Stimulated activated naive CD8-positive, alpha-beta T cell treated with anti-CD3 and anti-CD28 coated beads, Interleukin-15, Interleukin-2, amounts not matched to agents 100 U/mL and 50 U/mL, for 24 hours (primary cell): ENCODE results near the gene ZNF57.
A peak's percentile ranks its signal among the peaks of the same experiment; 100 is the strongest.
"Not testable (repeated sequence)": the region's sequence is repeated elsewhere in the genome, so short reads cannot be mapped to it uniquely, and the experiment has no call there.

Experiments used
- ATAC-seq: fragments of 150-1000 bp; cut with Tn5 transposase; one replicate; pipeline ENCODE4 v1.10.0; 2021
- DNase-seq: peaks from one replicate; pipeline ENCODE4 v3.0.0; 2021

ZNF57 gene

DNA sequence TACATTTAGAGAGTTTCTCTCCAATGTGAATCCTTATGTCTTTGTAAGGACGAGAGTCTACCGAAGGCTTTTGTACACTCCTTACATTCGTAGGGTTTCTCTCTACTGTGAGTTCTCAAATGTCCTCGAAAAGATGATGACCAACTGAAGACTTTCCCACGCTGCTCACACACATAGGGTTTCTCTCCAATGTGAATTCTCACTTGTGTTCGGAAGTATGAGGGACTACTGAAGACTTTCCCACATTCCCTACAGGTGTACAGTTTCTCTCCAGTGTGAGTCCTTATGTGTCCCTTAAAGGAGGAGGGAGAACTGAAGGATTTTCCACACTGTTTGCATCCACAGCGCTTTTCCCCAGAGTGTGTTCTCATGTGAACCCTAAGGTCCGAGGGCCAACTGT lies 4.0 kb upstream of the ZNF57 start:
- no peak for DNase-seq
- ATAC-seq, result no peak

DNA sequence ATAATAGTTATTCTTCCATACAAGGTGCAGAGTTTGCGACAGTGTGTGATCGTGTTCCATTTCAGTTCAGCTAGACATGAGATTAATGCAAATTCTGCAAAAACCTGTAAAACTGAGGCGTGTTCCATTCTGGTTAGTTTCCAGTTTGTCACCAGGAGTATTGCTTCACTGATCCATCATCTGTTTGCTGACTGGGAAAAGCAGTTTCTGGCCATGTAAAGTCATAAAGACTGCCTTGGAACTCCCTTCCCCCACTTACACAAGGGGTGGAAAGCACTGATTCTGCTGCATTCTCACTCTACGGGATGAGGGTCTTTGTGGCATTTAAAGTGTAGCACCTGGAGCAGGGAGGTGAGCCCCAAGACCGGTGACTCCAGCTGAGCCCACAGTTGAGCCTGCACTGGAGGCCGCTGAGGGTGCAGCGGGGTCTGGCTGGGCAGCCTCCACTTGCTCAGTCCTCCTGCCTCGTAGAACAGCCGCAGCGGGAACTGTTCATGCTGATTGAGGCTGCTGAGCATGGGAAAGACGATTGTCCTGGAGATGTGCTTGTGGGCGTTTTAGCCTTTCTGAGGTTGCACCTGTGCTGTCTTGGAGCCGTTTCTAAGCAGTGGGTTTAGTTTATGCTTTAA lies 2.0 kb downstream of the ZNF57 start:
- DNase-seq (no peak), ATAC-seq (no peak)

GRCh38 chr19:2903326-2903725 lies 2.6 kb downstream of the ZNF57 start:
- ATAC-seq, DNase-seq: not testable (repeated sequence)

DNA sequence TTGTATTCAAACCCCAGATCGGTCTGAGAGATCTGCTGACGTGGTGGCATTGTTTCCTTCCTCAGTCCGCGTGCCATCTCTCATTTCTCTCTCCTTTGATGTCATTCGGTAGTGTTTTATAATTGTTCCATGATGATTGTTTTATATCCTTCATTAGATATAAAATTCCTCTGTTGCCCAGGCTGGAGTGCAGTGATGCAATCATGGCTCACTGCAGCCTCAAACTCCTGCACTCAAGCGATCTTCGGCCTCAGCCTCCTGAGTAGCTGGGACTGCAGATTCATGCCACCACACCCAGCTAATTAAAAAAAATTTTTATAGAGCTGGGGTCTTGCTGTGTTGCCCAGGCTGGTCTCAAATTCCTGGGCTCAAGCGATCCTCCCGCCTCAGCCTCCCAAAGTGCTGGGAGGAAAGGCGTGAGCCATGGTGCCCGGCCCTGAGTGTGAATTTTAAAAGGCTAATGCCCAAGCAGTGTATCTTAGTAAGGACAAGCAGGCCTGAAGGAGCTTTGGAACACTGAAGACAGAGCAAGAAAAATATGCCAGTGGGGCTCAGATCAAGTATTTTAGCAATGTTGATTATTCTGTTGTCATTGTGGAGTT lies 5.3 kb downstream of the ZNF57 start:
- no peak for ATAC-seq
- no peak for DNase-seq

DNA sequence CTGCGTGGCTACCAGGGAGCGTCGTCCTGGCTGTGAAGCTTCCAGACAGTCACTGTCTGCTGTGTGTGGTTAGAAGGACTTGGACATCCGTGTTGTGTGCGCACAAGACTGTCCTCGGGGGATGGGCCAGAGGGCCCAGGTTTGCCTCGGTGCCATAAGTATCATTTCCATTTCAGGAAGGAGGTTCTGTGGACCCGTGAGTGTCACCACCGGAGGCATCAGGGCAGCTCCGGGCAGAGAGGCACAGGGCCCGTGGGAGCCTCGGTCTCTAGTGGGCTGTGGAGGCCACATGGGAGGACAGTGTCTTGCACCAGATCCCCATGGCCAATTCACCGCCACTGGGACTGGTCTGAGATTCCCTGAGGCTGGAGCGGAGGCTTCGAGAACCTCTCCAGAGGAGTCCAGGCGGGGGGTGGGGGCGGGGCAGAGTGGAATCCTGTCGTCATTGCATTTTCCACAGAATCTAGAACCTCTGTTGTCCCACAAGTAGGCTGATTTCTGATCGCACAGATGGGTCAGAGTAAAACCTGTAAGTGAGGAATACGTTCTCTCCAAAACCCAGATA lies 6.0 kb downstream of the ZNF57 start:
- no peak for ATAC-seq
- DNase-seq, result no peak

GRCh38 chr19:2912306-2912705 lies 11.6 kb downstream of the ZNF57 start:
- ATAC-seq (peak; percentile 74), DNase-seq (no peak)

DNA sequence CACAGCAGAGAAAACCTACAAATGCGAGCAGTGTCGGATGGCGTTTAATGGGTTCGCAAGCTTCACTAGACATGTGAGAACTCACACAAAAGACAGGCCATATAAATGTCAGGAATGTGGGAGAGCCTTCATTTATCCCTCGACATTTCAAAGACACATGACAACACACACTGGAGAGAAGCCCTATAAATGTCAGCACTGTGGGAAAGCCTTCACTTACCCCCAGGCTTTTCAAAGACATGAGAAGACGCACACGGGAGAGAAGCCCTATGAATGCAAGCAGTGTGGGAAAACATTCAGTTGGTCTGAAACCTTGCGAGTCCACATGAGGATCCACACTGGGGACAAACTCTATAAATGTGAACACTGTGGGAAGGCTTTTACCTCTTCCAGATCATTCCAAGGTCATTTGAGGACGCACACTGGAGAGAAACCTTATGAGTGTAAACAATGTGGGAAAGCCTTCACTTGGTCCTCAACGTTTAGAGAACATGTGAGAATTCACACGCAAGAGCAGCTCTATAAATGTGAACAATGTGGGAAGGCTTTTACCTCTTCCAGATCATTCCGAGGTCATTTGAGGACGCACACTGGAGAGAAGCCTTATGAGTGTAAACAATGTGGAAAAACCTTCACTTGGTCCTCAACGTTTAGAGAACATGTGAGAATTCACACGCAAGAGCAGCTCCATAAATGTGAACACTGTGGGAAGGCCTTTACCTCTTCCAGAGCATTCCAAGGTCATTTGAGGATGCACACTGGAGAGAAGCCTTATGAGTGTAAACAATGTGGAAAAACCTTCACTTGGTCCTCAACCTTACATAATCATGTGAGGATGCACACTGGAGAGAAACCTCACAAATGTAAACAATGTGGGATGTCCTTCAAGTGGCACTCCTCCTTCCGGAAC lies 16.8 kb downstream of the ZNF57 start:
- DNase-seq (no peak), ATAC-seq (no peak)

DNA sequence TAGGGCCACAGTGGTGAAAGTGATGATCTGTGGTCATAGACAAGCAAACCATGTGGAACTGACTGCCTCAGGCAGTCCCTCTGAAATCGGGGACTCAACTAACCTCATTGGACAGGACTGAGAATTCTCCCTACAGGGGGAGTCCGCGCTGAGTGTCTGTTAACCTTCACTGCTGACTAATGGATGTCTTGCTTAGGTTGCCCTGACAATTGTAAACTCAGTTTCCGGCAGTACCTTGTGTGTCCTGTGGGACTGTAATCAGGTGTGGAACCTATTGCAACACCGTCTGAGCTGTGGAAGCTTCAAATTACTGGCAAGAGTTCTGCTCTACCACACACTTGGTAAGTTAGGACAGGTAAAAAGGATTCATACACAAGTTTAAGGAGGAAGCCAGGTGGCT lies 22.3 kb downstream of the ZNF57 start:
- ATAC-seq, result no peak

DNA sequence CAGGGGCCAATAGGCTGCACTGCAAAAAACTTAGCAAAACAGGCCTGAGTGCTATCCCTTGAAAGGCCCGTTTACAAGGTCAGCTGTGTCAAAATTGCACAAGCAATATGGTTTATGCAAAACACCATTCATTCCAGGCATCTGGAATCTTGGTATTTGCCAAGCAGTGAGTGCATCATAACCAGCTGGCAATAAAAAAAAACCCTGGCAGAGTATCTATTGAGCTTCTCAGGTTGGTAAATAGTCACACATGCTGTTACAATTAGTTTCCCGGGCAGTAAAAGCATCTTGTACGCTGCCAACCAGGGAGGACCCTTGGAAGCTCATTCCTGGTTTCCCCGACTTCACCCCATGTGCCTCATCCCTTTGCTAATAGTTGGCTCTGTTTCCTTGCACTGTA lies 22.8 kb downstream of the ZNF57 start:
- no peak for ATAC-seq
- no peak for DNase-seq

More for the DNA sequence above, 22.3 kb downstream of the ZNF57 start:
- DNase-seq, result no peak

GRCh38 chr19:2926341-2927031 lies 25.8 kb downstream of the ZNF57 start:
- ATAC-seq, result no peak

DNA sequence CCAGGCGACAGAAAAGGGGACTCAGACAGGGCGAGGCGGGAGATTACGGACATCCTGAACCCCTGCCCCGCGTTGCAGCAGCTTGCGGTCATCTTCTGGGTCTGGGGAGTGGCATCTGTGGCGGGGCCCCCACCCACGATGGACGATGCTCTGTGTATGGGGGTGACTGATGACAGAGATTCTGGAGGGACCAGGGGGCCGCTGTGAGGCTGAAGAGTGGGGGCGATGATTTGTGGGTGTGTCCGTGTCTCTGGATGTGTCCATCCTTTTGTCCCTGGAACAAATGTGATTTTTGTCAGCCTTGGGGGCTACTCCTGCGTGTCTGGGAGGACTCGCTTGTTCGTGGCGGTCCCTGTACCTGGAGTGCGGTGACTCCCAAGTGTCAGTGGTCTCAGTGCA lies 26.3 kb downstream of the ZNF57 start:
- DNase-seq (no peak), ATAC-seq (no peak)

More at GRCh38 chr19:2926341-2927031, 25.8 kb downstream of the ZNF57 start:
- no peak for DNase-seq

DNA sequence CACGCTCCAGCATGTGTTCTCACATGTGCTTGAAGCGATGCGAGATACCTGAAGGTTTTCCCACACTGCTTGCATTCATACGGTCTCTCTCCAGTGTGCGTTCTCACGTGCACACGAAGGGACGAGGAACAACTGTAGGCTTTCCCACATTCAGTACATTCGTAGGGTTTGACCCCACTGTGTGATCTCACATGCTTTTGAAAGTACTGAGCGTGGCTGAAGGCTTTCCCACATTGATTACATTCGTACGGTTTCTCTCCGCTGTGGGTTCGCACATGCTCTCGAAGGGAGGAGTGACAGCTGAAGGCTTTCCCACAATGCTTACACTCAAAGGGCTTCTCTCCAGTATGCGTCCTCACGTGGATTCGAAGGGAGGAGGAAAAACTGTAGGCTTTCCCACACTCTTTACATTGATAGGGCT lies 32.8 kb downstream of the ZNF57 start:
- ATAC-seq (no peak), DNase-seq (no peak)

DNA sequence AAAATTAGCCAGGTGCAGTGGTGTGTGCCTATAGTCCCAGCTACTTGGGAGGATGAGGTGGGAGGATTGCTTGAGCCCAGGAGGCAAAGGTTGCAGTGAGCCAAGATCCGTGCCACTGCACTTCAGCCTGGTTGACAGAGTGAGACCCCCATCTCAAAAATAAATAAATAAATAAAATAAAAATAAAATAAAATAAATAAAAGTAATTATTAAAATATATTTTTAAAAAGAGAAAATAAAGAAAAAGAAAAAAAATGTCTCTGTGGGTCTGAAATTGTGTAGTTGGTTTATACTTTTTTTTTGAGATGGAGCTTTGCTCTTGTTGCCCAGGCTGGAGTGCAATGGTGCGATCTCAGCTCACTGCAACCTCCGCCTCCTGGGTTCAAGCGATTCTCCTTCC lies 35.1 kb downstream of the ZNF57 start:
- not testable (repeated sequence) for ATAC-seq, DNase-seq

GRCh38 chr19:2942928-2943640 lies 42.4 kb downstream of the ZNF57 start:
- ATAC-seq (no peak), DNase-seq (no peak)

DNA sequence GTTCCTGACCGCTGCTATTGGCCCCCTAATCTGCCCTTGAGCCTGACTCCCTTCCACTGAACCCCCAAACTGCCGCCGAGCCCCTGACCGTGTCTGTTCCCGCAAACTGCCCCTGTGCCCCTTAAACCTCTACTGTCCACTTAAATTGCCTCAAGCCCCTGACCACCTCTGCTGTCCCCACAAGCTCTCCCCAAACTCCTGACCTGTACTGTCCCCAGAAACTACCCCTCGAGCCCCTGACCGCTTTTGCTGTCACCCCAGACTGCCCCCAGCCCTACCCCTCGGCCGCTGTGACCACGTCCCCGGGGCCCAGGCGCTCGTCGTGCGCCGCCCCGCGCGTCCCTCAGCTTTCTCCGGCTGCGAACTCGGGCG lies 43.7 kb downstream of the ZNF57 start:
- DNase-seq, result no peak
- no peak for ATAC-seq

DNA sequence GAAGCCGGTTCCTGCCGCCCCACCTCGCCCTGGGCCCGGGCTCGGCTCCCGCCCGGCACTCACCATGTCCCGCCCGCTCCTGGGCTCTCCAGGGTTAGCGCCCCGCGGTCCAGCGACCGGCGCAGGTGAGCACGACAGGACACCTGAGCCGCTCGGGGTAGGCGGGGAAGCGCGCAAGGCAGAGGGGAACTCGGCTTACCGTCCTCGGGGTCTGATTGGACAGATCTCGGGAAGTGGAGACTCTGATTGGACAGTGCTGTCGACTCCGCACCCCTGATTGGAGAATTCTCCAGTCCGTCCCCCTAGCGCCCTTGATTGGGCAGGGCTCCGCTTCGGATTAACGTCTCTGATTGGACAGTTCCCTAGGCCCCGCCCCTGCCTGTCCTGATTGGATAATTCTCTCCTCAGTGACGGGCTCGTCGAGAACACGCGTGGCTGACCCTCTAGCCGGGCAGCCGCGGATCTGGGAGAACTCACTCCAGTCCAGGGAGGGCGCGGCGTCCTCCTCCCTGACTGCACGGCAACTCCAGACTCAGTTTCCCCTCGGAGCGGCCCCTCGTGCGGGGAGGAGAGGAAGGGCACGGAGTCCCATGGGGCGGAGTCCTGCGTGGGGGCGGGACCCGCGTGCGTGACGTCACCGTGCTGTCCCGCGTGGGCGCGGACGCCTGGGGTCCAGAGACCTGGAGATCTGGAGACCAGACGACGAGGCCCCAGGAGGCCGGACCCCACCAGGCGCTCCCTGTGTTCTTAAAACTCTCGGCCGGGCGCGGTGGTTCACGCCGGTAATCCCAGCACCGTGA lies 44.2 kb downstream of the ZNF57 start, which contains the start of gene ZNF77:
TSS of gene ZNF77 (minus strand) at position 197 of the 800 bp plus-strand sequence. CDS start at position 66, 131 bp downstream.
- DNase-seq, result peak; percentile 98
- peak; percentile 99 for ATAC-seq

DNA sequence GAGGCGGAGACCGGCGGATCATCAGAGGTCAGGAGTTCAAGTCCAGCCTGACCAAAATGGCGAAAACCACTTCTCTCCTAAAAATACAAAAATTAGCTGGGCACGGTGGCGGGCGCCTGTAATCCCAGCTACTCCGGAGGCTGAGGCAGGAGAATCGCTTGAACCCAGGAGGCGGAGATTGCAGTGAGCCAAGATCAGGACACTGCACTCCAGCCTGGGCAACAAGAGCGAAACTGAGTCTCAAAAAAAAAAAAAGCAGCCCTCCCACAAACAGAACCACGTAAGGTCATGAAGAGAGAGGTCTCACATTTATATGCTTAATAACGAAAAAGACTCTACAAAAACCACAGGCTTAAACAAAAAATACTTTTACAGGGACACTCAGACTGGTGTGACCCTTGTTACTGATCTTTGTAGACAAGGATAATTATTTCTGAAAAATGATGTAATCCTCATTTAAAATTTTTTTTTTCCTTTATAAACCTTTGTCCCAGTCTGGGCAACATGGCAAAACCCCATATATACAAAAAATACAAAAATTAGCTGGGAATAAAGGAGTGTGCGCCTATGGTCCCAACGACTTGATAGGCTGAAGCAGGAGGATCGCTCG lies 45.0 kb downstream of the ZNF57 start:
- DNase-seq, result no peak
- no peak for ATAC-seq

DNA sequence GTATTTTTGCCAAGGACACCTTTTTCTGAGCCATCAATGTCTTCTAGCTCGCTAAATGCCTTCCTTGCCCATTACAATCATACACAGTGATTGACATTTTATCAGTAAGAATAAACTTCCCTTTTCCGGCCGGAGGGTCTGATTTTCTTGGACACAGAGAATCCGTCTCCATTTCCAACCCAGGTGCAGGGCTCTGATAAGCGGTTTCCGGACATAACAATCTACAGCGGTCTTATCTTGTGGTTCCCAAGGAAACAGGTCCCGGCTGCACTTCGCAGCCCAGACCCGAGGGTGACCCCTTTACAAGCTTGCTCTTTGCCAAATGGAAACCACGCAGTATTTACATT lies 49.2 kb downstream of the ZNF57 start:
- ATAC-seq, result no peak
- no peak for DNase-seq

DNA sequence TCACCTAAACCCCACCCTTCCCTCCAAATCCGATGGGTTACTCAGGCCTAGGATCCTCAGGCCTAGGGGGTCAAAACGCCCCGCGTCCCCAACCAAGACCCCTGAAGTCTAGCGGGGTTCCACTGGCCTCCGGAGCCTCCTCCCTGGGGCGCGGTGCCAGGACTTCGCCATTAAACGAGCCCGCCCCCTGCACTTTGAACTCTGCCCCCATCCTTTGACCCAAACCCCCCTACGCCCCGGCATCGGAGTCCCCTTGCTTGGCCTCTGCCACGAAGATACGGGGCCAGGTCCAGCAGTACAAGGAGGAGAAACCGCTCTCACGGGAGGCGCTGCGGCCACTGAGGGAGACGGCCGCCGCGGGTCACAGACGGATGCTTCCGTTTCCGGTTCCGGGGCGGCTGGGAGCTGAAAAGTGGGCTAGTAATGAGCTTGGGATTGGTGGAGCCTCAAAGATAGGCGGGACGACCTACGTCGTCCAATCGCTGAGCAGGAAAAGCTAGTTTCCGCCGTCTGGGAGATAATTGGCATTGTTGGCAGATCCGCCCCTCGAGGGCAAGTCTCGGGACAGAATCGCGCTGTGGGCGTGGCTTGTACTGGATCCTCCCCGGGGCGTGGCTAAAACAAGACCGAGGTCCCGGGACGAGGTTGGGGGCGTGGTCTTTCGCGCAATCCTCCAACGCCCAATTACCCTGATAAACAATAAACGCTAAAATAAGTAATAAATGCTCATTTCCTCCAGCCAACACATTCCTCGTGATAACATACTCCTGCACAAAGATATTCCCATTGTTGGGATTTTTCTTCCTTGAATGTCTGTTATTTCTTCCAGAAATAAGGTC lies 49.8 kb downstream of the ZNF57 start:
- DNase-seq (peak; percentile 100), ATAC-seq (peak; percentile 99)
